HG02610 (cell line): ENCODE results near the gene ASB15.

ENCODE experiments used
- ATAC-seq: cut with Tn5 transposase; IDR thresholded peaks from one replicate; pipeline ENCODE4 v1.9.1; 2021; ENCODE audit warnings: mild to moderate bottlenecking, moderate library complexity; ENCODE audit not compliant: unreplicated experiment

The ASB15 gene

GRCh38 chr7:123594813-123595241 is 6.8 kb upstream of the ASB15 start:
- ATAC-seq = no peak

- ATAC-seq = no peak
Observed at GRCh38 chr7:123598657-123599056, 3.0 kb upstream of the ASB15 start.

- ATAC-seq = no peak
Observed at GRCh38 chr7:123599766-123600165, 1.9 kb upstream of the ASB15 start.

DNA sequence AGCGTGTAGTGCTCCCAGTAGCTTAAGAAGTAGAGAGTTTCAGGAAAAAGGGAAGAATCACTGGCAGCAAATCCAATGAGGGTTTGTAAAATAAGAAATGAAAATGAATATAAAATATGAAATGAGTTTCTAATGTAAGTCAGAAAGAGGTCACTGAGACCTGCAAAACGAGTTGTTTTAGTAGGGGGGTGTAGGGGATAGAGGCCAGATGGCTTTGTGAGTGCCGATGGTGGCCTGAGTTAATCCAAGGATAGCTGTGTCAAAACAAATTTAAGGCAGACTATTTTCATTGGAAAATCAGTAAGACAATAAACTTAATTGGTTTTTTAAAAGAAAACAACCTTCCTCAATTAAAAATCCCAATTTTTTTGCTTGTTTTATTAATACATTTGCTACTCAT is 745 bp upstream of the ASB15 start:
- no peak for ATAC-seq

GRCh38 chr7:123602648-123603047 is 1.0 kb downstream of the ASB15 start:
- no peak for ATAC-seq

DNA sequence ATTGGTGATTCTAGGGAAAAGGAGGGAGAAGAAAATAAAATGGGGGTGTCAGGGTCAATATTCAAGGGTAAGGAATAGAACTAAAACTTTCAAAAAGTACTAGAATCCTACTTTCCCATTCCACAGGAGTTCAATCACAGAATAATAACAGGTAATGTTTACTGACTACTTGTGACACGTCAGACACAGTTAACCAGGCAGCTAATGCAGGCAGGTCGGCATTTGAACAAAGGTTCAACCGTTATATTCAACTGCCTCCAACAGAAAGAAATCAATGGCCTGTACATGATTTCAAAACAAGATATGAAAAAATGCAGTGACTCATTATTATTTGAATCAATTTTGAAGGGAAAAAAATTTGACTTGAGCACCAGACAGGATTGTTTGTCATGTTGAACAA is 3.1 kb downstream of the ASB15 start:
- no peak for ATAC-seq

GRCh38 chr7:123607423-123607975 is 5.9 kb downstream of the ASB15 start:
- ATAC-seq = no peak

- no peak for ATAC-seq
Observed at GRCh38 chr7:123608991-123609882, 7.6 kb downstream of the ASB15 start.

DNA sequence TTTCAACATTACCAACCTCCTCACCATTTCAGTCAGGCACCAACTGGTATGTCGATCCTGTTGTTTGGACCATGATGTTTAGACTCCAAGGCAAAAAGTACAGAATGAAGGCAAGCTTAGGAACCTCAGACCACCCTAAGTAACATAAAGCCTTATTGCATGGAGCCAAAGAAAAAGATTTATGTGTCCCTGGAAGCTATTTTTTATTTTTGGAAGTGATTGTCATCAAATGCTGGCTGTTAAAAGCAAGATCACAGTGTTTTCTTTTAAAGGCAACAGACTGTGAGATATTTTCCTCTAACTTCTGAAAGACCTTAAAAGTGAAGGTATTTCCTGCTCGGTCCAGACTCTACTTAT is 8.2 kb downstream of the ASB15 start:
- ATAC-seq = no peak

DNA sequence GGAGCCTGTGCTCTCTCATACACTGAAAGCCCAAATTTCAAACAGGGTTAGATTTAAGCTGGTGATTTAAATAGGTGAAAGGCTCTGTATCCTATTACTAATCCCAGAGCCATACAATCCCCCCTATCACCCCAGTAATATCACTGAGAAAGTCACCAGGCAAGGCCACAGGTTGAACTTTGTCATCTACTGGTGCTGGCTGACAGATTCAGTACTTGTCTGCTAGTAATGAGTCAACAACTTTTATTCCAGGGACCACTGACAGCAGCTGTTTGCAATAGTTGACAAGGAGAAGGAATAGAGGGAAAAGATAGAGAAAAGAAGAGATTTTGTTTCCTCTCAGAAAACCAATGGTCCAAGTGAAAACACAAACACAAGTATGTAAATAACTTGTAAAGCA is 10.4 kb downstream of the ASB15 start:
- ATAC-seq = no peak

DNA sequence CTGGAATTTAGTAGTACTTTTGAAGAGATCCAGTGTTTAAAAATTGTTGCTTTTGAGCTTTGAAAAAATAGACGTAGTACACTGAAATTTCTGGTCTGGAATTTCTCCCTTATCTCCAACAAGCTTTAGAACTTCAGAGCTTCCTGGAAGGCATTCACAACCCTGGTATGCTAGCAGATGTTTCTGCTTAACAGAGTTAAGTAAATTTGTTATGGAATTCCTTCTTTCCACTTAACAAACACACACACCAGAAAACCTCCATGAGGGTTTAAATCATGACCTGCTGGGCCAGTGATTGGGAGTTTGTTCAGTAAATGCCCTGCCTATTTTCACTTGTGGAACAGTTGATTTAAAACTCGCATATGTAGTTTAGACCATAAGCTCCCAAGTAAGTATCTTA is 13.7 kb downstream of the ASB15 start:
- no peak for ATAC-seq

DNA sequence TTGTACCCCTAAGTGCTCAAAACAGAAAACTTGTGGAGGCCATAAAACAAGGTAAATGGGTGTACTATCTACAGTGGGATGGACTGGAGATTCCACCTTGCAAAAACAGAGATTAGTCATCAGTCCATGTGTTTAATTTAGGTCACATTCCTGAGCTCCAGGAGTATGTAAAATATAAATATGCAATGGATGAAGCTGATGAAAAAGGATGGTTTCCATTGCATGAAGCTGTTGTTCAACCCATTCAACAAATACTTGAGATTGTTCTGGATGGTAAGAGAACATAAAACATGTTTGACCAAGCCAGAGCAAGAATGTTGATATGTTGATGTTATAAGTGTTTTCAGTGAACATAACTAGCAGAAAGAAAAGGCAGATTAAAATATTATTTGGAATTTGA is 14.6 kb downstream of the ASB15 start:
- ATAC-seq = no peak

DNA sequence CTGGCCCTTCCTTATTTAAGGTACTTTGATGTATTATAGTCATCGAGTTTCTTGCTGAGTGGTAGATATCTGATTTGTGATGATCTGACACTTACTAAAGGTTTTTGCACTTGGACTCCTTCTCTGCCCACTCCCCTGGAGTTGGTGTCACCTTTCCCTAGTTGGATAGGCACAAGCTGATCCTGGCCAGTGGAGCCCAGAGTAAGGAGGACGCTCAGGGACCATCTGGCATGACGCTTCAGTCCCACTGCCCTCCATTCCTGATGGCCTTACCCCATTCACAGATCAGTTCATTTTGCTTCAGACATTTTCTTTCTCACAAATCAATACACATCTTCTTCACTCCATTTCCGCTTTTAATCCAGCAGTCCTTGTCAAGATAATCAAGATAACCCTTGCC is 20.1 kb downstream of the ASB15 start:
- ATAC-seq = no peak

- no peak for ATAC-seq
Observed at GRCh38 chr7:123622660-123623386, 21.2 kb downstream of the ASB15 start.

- peak; percentile 89 for ATAC-seq
Observed at GRCh38 chr7:123624527-123625183, 23.0 kb downstream of the ASB15 start.

DNA sequence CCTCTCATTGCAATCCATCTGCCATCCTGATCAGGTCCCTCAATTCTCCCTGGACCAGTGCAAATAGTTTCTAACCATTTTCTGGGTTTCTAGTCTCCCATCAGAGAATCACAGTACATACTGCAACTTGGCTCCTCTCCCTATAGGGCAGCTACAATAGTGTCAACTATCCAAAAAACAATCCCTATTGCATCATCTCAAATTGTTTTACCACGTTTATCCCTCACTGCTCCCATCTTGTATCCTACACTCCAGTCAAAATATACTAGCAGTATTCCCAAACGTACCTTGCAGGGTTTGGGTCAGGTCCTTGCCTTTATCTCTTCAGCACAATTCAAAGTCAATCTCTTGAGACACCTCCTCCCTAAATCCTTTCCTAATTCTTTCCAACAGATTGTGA is 23.6 kb downstream of the ASB15 start:
- ATAC-seq = no peak

- no peak for ATAC-seq
Observed at GRCh38 chr7:123627851-123628250, 26.2 kb downstream of the ASB15 start.

DNA sequence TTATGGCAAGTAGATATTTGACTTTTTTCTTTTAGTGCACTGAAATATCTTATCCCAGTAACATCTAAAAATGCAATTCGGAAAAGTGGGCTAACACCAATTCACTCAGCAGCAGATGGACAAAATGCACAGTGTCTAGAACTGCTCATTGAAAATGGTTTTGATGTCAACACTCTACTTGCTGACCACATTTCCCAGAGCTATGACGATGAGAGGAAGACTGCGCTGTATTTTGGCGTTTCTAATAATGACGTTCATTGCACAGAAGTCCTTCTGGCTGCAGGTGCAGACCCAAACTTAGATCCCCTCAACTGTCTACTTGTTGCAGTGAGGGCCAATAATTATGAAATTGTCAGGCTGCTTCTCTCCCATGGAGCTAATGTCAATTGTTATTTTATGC is 27.2 kb downstream of the ASB15 start:
- no peak for ATAC-seq

DNA sequence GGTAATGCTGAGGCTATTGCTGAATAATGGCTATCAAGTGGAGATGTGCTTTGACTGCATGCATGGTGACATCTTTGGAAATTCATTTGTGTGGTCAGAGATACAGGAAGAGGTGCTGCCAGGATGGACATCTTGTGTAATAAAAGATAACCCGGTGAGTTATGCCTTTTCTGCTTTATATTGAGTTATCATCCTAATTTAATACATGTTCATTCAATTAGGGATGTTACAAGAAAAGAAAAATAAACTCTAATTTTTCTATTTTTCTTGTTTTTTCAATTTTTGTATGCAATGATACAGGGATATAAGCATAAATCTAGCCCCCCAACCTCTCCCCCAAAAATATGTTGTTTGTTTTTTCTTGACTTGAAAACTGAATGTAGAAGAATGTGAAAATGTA is 27.7 kb downstream of the ASB15 start:
- ATAC-seq = no peak

GRCh38 chr7:123632808-123633207 is 31.2 kb downstream of the ASB15 start:
- ATAC-seq = no peak

DNA sequence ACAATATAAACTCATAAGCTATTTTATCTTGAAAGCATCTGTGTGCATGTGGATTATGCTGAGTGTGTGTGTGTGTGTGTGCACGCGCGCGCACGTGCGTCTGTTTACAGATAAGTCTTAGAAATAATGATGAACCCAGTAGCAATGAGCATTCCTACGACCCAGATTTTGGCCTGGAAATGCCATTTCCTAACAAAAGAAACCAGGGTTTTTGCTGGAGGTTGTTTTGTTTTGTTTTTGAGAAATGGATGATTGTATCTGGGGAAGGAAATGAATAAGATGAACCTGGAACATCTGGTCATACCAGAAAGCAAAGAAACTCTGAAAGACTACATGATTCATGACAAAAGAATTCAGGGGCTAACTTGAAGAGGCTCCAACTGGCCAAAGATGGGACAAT is 31.9 kb downstream of the ASB15 start:
- ATAC-seq = no peak
